CD4-positive, alpha-beta T cell treated with Interleukin-6 at 100 ng/mL for 8 hours (primary cell): ENCODE data around the gene AIPL1.
"Not testable (repeated sequence)": the region's sequence is repeated elsewhere in the genome, so short reads cannot be mapped to it uniquely, and the experiment has no call there.

Experiments used
- DNase-seq: peaks from one replicate; pipeline ENCODE4 v3.0.0-alpha.2; 2020; ENCODE audit warnings: mixed read lengths, low spot score

AIPL1 gene, protein sequence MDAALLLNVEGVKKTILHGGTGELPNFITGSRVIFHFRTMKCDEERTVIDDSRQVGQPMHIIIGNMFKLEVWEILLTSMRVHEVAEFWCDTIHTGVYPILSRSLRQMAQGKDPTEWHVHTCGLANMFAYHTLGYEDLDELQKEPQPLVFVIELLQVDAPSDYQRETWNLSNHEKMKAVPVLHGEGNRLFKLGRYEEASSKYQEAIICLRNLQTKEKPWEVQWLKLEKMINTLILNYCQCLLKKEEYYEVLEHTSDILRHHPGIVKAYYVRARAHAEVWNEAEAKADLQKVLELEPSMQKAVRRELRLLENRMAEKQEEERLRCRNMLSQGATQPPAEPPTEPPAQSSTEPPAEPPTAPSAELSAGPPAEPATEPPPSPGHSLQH

DNA sequence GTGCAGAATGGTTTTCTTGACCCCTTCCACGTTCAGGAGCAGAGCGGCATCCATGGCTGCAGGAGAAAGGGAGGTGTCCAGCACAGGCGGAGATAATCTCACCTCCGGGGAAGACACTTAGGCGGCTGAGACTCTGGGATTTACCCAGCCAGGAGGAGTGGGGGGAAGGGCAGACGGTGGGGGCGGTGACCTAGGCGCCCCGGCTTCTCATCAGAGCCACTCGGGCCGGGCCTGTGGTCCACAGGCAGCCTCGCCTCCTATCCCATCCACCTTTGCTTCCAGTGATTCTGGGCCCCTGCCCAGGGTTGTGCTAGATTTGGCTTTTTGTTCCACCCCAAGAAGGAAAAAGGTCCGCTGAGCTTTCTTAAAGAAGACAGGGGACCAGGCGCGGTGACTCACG lies at the start of gene AIPL1:
Gene AIPL1 (minus strand): TSS at position 71 of the 400 bp plus-strand sequence. CDS start 17 bp downstream, at position 54.
- no peak for DNase-seq

DNA sequence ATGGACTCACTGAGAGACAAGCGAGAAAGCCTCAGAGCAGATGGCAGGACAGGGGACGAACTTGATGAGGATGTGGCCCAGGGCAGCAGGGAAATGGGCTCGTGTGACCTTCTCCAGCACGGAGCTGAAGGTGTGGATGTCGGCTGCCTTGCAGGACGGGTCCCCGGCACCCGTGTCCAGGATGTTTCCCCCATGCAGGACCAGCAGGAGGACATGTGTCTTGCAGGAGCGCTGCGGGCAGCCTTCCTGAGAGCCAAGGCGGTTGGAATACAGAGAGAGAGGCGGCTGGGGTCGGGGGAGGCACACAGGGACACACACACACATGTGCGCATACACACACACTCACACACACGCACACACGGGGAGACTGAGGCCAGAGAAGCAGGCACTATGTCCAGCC lies 48.6 kb upstream of the AIPL1 start:
- no peak for DNase-seq

DNA sequence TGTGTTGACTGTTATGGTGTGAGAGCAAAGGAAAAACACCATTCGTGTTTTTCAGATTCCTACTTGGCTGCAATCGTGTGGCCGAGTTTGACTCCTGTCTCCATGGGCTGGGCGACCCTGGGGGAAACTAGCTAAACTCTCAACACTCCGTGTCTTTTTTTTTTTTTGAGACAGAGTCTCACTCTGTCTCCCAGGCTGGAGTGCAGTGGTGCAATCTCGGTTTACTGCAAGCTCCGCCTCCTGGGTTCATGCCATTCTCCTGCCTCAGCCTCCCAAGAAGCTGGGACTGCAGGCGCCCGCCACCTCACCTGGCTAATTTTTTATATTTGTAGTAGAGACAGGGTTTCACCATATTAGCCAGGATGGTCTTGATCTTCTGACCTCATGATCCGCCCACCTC lies 47.9 kb upstream of the AIPL1 start:
- DNase-seq: not testable (repeated sequence)

DNA sequence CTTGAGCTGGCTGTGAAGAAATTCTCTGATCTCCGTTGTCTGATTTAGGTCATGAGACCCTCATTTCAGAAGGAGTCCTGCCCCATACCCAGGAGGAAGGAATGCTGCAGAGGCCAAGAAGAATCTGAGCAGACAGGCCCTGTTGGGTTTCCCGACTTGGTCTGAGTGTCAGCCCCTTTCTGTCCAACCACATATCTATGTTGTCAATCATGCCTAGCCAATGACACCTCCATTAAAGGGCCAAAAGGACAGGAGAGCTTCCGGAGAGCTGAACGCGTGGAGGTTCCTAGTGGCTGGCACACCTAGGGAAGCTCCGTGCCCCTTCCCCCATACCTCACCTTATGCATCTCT lies 47.2 kb upstream of the AIPL1 start:
- no peak for DNase-seq

DNA sequence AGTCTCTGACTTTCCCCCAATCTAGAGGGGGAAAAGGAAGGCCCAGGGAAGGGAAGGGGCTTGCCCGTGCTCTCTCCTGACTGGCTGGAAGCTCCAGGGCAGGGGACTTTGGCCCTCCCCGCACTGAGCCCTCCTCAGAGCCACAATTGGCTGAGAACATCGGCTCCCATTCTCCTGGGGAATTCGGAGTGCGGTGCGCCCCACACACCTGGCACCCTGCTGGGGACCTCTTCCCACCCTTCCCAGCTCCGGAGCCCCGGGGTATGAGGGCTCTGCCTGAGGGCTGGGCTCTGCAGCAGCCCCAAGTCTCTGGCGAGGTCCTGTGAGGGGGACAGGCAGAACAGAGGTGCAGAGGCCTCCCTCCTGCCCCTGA lies 45.4 kb upstream of the AIPL1 start:
- no peak for DNase-seq

DNA sequence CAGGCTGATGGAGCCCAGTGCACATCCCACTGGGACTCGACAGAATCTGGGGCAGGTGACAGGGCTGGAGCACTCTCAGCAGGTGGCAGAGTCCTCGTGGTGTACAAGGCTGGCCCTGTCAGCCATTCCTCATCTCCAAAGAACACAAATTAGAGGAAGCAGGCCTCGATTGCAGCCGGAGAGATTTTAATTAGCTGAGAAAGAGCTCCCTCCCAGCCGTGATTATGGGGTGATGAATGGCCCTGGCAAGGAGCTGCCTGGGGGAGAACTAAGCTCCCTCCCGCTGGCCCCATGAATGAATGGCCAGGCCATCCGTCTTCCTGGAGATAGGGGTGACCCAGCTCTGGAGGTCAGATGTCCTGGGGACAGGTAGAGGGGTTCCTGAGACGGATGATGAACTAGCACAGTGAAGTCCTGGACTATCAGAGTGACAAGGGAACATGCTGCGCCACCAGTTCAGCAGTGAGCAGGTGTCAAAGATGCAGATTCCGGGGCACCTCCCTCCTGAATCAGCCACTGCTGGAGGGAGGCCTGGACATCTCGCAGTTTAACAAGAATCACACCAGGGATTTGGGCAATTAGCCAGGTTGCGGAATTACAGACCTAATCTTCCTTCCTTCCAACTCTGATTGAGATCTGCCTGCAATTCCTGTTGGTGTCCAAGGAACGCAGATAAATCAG lies 44.8 kb upstream of the AIPL1 start:
- no peak for DNase-seq

DNA sequence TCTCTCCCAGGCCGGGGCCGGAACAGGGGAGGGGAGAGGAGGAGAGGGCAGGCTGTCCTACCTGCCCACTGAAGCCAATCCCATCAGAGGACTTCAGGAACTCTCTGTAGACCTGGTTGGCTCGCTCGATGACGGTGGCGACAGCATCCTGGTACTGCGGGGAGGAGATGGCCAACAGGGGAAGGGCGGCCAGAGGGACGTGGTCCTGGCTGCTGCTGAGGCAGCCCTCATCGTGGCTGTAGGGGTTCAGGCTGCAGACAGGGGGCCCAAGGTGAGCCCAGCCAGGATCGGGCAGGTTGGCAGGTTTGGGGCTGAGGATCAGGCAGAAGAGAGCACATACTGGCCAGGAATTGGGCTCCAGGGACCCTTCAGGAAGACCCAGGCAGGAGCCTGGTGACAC lies 43.6 kb upstream of the AIPL1 start:
- no peak for DNase-seq

DNA sequence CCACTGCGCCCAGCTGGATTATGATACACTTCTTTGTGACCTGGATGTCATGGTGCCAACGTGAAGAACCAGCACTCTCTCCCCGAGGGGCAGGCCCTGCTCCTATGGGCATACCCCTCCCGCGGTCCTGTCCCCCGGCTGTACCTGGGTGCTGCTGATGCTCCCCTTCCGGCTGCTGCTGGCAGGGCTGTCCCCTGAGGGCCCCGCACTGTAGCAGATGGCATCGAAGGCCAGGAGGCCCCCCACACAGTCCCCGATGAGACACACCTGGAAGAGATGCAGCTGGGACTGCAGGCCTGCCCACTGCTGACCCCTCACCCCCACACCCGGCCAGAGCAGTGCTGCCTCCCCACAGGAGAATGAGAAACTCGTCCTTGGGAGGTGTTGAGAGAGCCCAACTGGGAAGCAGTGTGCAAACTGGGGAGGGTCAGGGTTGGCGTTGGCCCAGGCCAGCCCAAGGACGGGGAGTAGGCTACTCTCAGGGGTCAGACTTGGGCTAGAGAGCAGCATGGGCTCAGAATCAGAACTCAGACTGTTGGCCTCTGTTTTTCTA lies 43.0 kb upstream of the AIPL1 start:
- no peak for DNase-seq

DNA sequence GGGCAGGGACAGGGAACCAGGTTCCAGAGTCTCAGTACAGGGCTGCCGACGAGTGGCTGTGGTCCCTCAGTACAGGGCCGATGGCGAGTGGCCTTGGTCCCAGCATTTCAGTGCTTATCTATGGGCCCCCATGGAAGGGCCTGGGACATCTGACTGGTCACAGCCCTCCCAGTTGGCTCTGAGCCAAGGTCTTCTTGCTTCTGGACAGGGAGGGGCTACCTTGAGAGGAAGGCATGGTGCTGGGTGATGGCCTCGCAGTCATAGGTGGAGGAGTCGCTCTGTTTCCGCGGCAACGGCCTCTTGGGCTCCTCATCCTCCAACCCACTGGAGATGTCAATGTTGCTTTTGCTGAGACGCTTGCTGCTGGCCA lies 41.9 kb upstream of the AIPL1 start:
- no peak for DNase-seq

DNA sequence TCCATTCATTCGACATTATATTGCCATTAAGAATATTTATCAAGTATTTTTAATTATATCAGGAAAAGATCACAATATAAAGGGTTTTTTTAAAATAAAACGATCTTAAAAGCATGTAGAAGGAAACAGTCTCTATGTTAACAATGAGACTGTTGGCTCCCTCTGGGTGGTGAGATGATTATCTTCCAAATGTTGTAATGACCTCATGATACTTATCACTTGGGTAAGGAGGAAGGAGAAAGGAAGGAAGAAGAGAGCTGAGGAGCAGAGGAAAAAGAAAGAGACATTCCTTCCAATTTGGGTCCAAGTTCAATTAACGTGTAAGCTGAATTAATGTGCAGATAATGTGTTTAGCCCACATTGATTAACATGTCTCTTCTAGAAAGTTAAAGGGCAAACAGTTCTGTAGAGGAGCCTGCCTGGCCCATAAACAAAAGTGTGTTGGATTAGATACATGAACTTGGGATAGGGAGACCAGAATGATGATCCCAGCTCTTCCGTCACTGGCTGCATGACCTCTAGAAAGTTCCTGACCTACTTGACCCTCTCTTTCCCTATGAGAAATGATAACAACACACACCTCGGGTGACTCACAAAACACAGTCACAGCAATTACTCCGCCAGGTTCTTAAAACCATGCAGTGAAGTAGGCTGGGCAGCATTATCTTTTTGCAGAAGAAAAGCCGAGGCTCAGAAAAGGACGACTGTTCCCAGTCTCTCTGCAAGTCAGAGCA lies 41.3 kb upstream of the AIPL1 start:
- DNase-seq: no peak

DNA sequence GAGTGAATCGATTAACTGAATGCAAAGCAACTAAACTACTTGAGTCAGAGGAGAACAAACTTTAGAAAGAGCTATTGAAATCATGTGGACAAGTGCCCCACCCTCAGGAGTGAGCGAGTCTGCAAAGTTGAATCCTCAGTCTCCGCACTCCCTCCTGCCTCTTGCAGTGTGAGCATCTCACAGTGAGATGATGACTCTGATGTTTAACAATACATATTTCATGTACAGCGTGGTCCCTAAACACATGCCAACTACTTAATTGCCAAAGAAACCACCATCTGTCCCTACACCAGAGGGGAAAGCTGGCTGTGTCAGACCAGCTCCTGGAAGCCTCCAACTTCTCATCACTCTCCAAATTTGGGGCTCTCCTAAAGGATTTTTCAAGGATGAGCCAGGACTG lies 40.5 kb upstream of the AIPL1 start:
- DNase-seq: no peak

DNA sequence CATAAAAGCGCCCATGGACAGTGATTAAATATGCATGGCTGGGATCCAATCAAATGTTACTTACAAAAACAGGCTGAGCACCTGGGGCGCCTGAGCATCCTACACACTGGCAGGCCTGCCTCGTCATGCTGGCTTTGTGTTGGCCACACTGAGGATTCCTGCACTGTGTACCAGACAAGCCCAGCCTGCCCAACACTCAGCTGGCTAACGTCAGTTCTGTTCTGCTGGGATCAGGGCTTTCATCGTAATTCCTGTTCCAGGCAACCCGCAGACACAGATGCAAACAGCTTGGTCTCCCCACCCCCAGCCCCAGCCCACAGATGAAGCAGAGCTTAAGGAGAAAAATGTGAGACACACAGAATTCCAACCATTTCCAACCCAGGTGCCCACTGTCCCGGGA lies 40.0 kb upstream of the AIPL1 start:
- DNase-seq: no peak

DNA sequence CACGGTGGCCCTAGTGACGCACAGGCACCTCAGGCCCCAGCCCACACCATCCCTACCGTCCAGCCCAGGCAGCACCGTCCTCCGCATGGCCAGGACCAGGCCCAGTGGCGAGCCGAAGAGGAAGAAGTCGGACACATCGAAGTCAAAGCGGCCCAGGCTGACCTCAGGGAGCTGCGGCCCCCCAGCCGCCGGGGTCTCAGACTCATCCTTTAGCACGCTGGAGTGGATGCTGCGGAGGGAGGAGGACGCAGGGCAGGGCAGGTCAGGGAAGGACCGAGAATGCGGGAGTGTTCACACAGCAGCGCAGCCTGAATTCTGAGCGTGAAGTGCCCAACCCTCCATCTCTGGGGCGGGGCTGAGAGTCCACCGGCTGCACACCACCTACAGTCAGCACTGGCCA lies 39.5 kb upstream of the AIPL1 start:
- DNase-seq: no peak

DNA sequence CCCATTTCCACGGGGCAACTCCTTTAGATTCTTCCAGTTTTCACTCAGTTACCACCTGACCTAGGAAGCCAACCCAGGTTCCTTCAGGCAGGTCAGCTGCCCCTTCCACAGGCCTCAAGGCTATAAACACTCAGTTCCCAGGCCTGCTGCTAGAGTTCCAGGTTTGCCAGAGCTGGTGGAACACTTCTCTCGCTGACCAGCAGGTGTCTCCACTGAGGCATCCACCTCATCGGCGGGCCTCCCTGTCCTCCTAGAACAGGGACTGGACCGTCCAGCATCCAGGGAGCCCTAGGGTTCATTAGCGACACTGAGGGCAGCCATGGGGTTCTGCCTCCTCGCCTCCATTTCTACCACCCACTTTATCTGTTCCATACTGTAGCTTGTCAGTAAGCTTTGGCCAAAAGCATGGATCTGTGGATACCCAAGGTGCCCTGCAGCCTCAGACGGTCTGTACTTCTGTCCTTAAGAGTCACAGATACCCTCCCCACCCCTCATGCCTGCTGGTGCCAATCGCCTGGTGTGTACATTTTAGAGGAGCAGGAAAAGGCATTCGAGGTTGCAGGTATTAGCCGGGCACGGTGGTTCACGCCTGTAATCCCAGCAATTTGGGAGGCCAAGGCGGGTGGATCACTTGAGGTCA lies 38.3 kb upstream of the AIPL1 start:
- peak; percentile 63 for DNase-seq

DNA sequence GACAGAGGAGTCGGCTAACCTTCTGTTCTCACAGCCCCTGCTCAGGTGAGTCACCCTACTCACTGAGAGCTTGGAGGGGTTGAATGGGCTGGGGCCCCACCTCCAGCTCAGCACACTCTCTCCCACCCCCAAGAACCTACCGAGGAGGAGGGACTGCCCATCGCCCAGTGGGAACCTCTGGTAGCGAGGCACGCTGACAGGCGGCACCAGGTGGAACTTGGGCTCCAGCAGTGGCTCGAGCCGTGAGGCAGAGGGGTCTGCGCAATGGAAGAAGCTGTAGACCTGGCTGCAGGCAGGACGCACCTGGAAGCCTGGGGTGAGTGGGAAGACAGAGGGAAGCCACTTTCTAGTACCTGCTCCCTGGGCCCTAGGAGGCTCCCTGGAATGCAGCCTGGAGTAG lies 37.6 kb upstream of the AIPL1 start:
- DNase-seq: no peak

DNA sequence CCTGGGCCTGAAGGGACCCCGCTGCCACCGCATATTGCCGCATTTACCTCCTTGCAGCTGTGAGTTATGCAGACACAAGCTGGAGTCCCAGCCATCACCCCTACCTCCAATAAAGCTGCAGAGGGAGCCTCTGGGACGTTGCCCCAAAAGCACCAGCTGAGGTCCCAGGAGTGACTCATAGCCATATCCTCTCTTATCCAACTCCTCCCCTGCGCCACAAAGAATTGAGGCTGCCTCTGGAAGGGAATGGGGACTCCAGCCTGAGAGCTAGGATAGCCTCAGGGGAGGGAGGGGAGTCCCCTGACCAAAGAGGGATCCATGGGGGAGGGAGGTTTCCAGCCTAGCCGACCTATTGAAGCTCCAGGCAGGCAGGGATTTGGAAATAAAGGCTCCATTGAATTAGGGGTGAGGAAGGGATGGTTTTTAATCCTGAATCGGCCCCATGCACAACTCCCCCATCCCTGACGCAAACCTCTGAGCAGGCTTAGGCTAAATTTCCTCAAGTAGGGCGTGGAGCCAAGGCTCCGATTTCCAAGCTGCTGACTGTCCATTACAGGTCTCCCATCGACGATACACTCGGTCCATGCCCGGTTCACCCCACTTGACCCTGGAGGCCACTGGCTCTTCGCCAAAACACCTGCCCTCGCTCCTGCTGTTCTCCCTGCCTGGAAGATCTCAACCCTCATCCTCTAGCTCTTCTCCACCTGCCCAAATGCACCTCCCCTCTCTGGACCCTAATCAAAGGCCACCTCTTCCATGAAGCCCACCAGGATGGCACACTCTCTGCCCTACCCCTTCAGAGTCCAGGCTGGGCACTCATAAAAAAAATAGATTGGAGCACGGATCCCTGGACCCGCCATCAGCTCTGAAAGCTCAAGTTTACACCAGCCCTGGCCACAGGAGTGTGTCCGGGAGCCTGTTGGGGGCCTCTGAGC lies 36.9 kb upstream of the AIPL1 start:
- DNase-seq: no peak

DNA sequence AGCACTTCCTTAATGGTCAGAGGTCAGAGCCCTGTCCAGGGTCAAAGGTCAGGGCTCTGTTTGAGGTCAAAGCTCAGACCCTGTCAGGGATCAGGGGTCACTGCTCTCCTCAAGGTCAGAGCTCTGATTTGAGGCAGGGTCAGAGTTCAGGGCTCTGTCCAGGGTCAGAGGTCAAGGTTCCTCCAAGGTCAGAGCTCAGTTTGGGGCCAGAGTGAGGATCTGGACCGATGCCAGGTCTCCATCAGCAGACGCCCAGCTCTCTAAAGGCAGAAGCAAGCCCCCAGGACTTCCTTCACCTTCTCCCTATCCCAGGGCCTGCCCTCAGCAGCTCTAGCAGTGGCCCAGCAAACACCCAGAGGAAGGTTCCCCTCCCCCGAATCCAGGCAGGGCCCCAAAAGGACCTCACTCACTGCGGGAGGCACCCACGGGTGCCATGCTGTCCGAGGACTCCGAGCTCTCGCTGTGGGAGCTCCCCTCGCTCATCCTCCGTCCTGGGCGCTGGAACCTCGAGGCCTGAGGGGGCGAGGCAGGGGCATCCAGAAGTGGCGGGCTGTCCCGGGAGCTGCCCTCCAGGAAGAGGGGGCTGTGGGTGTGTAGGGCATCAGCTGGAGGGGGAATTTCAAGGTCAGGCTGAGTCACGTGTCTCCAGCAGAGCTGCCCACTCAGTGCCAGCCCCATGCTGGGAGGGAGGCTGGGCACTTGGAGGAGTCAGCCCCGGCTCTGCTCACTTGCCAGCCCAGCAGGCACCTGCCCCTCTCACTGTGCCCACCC lies 36.0 kb upstream of the AIPL1 start:
- DNase-seq: no peak

DNA sequence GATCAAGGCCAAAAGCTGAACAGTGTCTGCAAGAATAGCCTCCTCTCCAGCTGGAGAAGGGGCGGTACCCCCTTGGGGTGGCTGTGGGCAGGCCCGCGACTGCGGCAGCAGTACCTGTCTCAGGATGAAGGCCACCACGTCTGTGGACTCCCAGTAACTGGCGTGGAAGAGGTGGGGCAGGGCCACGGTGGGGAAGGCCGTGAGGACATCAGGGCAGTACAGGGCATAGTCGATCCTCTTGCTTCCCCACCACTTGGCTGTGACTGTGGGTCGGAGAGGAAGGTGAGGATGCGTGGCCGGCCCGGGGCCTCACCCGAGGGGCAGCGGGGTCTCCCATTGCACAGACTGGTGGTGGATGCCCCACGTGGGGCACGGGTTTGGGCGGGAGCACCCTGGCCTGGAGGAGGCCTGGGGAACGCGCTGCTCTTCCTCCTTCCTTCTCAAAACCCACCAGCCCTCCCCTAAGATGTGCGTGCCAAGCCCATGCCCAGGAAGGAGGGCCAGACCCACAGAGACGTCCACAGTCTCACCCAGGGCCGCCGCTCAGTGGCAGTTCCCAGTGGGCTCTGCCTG lies 35.3 kb upstream of the AIPL1 start:
- DNase-seq: no peak

DNA sequence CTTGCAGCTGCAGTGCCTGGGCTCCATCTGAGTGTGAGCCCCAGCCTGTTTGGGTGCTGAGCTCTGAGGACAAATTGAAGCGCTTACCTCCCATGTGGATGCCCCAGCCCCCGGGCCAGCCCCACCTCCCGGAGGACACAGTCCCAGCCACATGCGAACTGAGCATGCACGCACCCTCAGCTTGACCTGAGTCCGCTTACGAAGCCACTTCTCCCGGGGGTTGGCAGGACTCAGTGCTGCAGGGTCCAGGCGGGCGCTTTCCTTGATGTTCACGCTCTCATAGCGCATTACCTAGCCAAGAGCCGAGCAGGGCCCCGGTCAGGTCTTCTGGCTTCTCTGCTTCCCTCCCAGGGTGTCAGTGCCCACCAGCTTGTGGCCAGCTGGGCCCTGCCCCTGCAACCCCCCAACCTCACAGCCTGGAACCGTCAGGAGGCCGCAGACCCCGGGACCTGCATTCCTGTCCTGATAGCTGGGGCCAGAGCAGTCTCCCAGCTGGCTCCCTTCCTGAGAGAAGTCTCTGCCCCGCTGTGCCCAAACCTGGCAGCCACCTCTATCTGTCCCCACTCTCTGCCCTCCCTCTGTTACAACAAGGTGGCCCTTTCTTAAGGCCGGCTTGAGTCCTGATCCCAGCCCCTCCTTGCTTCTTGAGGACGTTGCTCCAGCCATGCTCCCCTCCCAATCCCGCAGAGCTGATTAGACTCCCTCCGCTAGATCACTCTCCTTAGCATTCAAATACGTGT lies 33.3 kb upstream of the AIPL1 start:
- no peak for DNase-seq

DNA sequence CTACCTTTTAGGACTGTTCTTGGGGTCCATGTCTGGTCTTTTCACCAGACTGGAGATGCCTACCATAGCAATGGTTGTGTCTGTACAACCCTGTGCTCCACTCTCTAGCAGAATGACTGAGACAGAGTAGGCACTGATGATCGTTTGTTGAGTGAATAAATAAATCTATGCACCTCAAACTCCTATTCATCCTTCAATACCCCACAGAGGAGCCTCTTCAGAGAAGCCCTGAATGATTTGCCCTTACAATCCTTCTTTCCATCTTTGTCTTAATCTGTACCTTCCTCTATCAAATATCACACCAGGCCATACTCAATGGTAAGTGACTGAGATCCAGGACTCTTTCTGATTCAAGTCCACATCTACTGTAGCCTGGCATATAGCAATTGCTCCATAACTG lies 32.6 kb upstream of the AIPL1 start:
- no peak for DNase-seq
